ENCODE measurements around the gene JCAD.

GRCh38 chr10:29981510-29981909 is 77.9 kb downstream of the JCAD start:
- TF ChIP-seq CTCF (IDR thresholded peaks at IDR 0.05) (no peak), SREBF2 (IDR thresholded peaks at IDR 0.05) (no peak), POLR2A (IDR thresholded peaks at IDR 0.05; ENCODE audit: low read length) (no peak)

Measured in A549 (cell line).